Osteocyte (in vitro differentiated cells): ENCODE data around the gene OR6C6. TPM values are rescaled to one million over a fixed set of nuclear protein-coding genes. Genes with fewer than 3 reads are reported as not detected.
"Not testable (repeated sequence)": the region's sequence is repeated elsewhere in the genome, so short reads cannot be mapped to it uniquely, and the experiment has no call there.

ENCODE experiments used
- DNase-seq: peaks from one replicate; pipeline ENCODE4 v3.0.0; 2021; ENCODE audit warnings: mixed read lengths; ENCODE audit not compliant: unreplicated experiment; ENCODE audit errors: extremely low spot score
- H3K27ac Mint-ChIP-seq: one replicate; pipeline ENCODE4 v1.8.0; 2021; ENCODE audit warnings: mild to moderate bottlenecking, mixed read lengths; ENCODE audit not compliant: unreplicated experiment
- H3K27me3 Mint-ChIP-seq: one replicate; pipeline ENCODE4 v1.8.0; 2021; ENCODE audit warnings: mixed read lengths; ENCODE audit not compliant: unreplicated experiment
- H3K36me3 Mint-ChIP-seq: one replicate; pipeline ENCODE4 v1.8.0; 2021; ENCODE audit warnings: mixed read lengths; ENCODE audit not compliant: unreplicated experiment
- H3K4me1 Mint-ChIP-seq: one replicate; pipeline ENCODE4 v1.8.0; 2021; ENCODE audit warnings: mixed read lengths; ENCODE audit not compliant: unreplicated experiment
- H3K4me3 Mint-ChIP-seq: one replicate; pipeline ENCODE4 v1.8.0; 2021; ENCODE audit warnings: mild to moderate bottlenecking, moderate library complexity, mixed read lengths; ENCODE audit not compliant: unreplicated experiment
- H3K9me3 Mint-ChIP-seq: one replicate; pipeline ENCODE4 v1.8.0; 2021; ENCODE audit warnings: mixed read lengths; ENCODE audit not compliant: unreplicated experiment
- CTCF ChIP-seq: fragments of 200-600 bp; sonication (generic); IDR thresholded peaks from 2 replicates; pipeline ENCODE4 v1.5.0; 2021; ENCODE audit warnings: antibody characterized with exemption, mild to moderate bottlenecking, moderate library complexity
- long read RNA-seq: library from polyadenylated mRNA; unstranded; transcript quantifications from one replicate; pipeline ENCODE4 v2.0.0, GENCODE V29; 2021
- total RNA-seq: library from RNA; stranded (reverse); gene quantifications from 2 replicates; pipeline ENCODE4 v1.2.1, GENCODE V29; 2021

OR6C6 gene
- total RNA-seq = not detected in 2 replicates
- long read RNA-seq = 0 reads

GRCh38 chr12:55296469-55296868 lies at the start of gene OR6C6:
TSS of gene OR6C6 (minus strand) at chr12:55296569. CDS start at chr12:55295232, 1,337 bp downstream.
- H3K4me3 Mint-ChIP-seq = no peak within 1 kb of the TSS
- no peaks in the 10 kb centered on the region for H3K9me3 Mint-ChIP-seq

GRCh38 chr12:55336002-55336401 lies 39.6 kb upstream of the OR6C6 start:
- H3K27ac Mint-ChIP-seq = no peak overlapping the region
- H3K4me1 Mint-ChIP-seq = no peaks in the 10 kb centered on the region
- no peak for TF ChIP-seq CTCF
- DNase-seq = no peak
- no peaks in the 10 kb centered on the region for H3K9me3 Mint-ChIP-seq
- no peak overlapping the region for H3K4me3 Mint-ChIP-seq
- H3K27me3 Mint-ChIP-seq = peaks cover 3% of the 10 kb centered on the region
- H3K36me3 Mint-ChIP-seq = no peaks in the 10 kb centered on the region

More at GRCh38 chr12:55296469-55296868, at the start of gene OR6C6:
- Mint-ChIP-seq H3K27me3 (no peaks in the 10 kb centered on the region), H3K27ac (no peak within 1 kb of the TSS), H3K36me3 (no peaks in the 10 kb centered on the region), H3K4me1 (no peaks in the 10 kb centered on the region)
- TF ChIP-seq CTCF = no peak
- no peak for DNase-seq

- no peaks in the 10 kb centered on the region for H3K4me1 Mint-ChIP-seq
- no peak within 1 kb of the TSS for H3K4me3 Mint-ChIP-seq
- DNase-seq = no peak
- no peaks in the 10 kb centered on the region for H3K9me3 Mint-ChIP-seq
- no peak for TF ChIP-seq CTCF
- H3K27ac Mint-ChIP-seq = no peak within 1 kb of the TSS
- H3K36me3 Mint-ChIP-seq = no peaks in the 10 kb centered on the region
- H3K27me3 Mint-ChIP-seq = peaks cover 3% of the 10 kb centered on the region
These were observed 34.1 kb upstream of the OR6C6 start, which contains the start of gene OR6C3 for GRCh38 chr12:55330446-55330845. TSS of gene OR6C3 (plus strand) at chr12:55330746. CDS start at chr12:55331701, 955 bp downstream.

GRCh38 chr12:55325801-55326200 lies 29.4 kb upstream of the OR6C6 start:
- H3K36me3 Mint-ChIP-seq, H3K4me3 Mint-ChIP-seq, H3K9me3 Mint-ChIP-seq, DNase-seq, H3K4me1 Mint-ChIP-seq, H3K27me3 Mint-ChIP-seq, H3K27ac Mint-ChIP-seq: not testable (repeated sequence)

- Mint-ChIP-seq H3K27me3 (peaks cover 4% of the 10 kb centered on the region), H3K36me3 (no peaks in the 10 kb centered on the region)
These were observed 23.8 kb upstream of the OR6C6 start for GRCh38 chr12:55320201-55320600.

More at GRCh38 chr12:55320201-55320600, 23.8 kb upstream of the OR6C6 start:
- no peak for TF ChIP-seq CTCF
- Mint-ChIP-seq H3K4me1 (no peaks in the 10 kb centered on the region), H3K27ac (no peak overlapping the region), H3K4me3 (no peak overlapping the region), H3K9me3 (no peaks in the 10 kb centered on the region)
- DNase-seq = no peak
